ENCODE results near the gene SPTBN5.

DNA sequence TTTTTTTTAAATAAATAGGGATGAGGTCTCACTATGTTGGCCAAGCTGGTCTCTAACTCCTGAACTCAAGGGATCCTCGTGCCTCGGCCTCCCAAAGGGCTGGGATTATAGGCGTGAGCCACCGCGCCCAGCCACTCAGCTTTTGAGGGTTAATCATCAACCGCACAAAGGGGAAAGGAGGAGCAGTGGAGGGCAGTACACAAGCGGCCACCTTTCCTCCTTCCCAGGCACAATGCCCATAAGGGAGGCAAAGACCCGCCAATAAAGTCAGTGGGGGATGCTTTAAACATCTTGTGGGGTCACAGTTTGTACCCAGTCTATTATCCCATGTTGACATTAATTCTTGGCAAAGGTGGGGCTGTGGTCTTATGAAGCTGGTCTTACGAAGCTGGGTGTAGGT is 46.1 kb upstream of the SPTBN5 start:
- no peak for TF ChIP-seq EP300 (IDR thresholded peaks at IDR 0.05)
- TF ChIP-seq CTCF (IDR thresholded peaks at IDR 0.05), result no peak
- no peak for TF ChIP-seq POLR2A (IDR thresholded peaks at IDR 0.05; ENCODE audit: low read depth)
- no peak for TF ChIP-seq POLR2AphosphoS5 (IDR thresholded peaks at IDR 0.05)

Data from esophagus muscularis mucosa (tissue), 4 donors.